ENCODE data around the gene PTPRD.

GRCh38 chr9:9079473-9079872 is 1533.3 kb downstream of the PTPRD start:
- no peak for TF ChIP-seq CREM (CRISPR knock-in tag; IDR thresholded peaks at IDR 0.05)
- no peak for TF ChIP-seq MXD4 (CRISPR knock-in tag; IDR thresholded peaks at IDR 0.05; ENCODE audit: borderline replicate concordance)
- no peak for TF ChIP-seq ZNF121 (CRISPR knock-in tag; IDR thresholded peaks at IDR 0.05)
